ENCODE results near the gene CORO2B.
"Not testable (repeated sequence)": the region's sequence is repeated elsewhere in the genome, so short reads cannot be mapped to it uniquely, and the experiment has no call there.

Gene CORO2B

DNA sequence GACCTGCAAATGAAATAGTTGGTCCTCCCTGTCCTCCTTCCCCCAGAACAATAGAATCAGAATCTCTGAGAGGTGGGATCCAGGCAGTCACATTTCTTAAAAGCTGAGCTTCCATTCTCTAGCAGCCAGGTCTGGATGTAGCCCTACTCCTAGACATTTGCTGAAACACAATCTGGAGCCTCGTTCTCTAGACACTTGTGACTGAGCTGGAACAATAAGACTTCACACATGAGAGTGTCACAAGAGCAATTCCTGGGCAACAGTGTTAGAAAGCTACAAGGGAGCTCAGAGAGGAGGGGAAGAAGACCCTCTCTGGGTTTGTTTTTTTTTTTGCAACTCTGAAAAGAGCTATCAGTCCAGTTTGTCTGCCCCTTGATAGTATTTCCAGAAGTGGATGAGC, 14.5 kb downstream of the CORO2B start:
- no peak for DNase-seq

DNA sequence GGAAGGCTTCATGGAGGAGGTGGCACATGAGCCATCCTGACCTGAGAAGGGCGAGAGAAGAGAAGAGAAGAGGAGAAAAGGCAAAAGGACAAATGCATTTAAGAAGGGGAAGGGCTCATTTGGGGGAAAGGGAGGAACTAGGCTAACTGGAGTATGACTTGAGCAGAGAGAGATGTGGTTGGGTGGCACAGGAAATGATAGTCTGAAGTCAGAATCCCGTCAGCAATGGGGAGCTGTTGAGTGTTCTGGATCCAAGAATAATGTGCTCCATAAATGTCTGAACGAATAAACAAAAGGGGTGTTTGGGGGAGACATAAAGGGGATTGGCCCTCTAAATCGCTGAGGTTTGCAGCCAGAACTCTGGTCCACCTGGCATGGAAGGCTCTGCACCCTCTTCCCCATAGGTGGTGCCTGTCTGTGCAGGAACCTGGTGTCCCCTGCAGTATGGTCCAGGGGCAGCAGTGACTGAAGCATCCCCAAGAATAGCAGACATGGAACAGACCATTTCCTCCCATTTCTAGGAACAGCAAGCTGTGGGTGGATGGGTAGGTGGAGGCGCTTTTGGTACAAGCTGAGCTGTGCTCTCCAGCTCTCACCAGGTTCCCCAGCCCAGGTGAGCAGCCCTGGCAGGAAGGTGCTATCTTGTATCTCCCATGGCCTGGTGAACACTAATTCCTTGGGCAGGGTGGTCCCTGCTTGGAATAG, 15.2 kb downstream of the CORO2B start:
- no peak for DNase-seq

DNA sequence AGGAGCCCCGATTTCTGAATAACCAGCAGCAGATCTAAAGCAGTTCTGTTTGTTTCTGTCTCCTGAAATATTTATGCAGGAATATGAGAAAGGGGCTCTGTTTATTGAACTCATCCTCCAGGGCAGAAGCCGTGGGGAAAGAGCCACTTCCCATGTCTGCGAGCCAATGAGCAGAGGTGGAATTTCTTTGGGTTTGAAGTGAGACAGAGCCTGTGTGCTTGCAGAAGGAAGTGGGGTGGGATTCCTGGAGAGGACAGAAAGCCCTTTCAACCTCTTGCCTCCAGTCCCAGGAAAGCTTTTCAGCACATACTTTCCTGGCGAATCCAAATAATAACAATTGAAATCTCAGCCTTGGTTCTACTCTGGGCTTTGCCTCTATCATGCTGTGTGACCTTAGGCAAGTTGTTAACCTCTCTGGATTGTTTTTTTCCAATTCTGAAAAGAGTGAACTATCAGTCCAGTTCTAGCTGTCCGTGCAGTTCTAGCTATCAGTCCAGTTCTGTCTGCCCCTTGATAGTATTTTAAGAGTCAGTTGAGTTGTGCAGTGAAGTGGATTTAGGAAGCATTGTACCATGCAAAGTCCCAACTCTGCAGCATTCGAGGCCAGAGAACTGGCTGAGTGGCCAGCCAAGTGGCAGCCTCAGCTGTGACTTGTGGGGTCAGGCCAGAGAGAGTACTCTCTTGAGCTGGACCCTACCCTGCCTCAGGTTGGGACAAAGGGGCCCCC, 15.9 kb downstream of the CORO2B start:
- no peak for DNase-seq

DNA sequence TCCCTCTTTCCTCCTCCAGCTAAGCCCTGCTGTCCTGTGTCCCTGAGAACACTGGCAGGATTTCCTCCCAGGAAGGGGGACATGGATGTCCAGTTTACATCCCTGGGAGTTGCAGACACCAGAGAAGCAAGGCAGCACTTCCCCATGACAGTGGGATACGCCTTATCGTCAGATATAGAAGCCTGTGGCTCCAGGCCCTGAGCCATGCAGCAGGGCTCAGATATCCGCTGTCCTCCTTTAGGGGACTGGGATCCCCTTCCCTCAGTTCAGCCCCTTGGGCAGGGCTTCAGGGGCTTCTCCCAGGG, 16.4 kb downstream of the CORO2B start:
- DNase-seq: no peak

DNA sequence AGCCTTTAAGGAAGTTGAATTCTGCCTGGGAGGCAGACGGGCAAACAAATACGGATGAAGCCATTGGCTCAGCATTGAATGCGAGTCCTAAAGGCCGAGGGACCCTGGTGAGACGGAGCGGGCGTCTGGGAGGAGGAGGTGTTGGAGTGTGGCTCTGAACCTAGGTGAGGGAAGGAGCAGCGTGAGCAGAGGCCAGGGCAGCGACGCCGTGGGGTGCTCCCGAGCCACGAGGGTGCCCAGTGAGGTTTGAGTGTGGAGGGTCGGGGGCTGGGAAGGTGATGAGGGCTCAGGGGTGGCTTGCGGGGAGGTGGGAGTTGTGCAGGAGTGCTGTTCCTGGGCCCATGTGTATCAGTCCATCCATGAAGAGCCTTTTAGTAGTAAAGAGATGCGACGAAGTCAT, 17.0 kb downstream of the CORO2B start:
- no peak for DNase-seq

DNA sequence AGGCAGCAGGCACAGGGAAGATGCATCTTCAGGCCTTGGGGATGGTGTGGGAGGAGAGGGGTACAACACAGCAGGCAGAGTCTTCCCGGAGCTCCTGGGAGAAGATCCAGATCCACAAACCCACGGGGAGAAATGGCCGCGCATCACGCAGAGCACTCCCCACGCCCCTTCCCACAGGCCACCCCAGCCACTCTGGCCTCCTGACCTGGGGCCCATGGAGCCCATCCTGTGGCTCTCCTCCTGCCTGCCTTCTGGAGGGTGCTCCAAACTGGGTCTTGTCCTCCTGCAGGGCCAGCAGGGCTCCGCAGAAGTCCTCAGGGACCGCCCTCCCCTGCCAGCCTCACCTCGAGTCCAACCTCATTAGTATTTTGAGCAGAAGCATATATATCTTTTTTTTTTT, 17.9 kb downstream of the CORO2B start:
- DNase-seq: no peak

DNA sequence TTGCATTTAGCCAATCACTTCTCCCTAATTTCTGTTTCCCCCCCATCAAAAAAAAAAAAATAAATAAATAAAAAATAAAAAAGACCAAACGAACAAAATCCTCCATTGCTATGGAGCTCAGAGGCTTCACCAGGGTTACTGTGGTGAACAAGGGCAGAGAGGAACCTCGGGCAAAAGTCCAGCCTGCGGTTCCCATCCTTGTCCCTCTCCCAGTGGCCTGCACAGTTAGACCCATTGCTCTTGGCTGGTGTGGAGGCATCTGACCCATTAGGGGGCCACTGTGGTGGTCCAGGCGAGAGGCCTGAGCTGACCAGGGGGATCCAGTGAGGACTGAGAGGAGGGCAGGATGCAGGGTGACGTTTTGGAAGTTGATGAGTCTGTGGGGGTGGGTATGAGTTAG, 18.8 kb downstream of the CORO2B start:
- DNase-seq: no peak

DNA sequence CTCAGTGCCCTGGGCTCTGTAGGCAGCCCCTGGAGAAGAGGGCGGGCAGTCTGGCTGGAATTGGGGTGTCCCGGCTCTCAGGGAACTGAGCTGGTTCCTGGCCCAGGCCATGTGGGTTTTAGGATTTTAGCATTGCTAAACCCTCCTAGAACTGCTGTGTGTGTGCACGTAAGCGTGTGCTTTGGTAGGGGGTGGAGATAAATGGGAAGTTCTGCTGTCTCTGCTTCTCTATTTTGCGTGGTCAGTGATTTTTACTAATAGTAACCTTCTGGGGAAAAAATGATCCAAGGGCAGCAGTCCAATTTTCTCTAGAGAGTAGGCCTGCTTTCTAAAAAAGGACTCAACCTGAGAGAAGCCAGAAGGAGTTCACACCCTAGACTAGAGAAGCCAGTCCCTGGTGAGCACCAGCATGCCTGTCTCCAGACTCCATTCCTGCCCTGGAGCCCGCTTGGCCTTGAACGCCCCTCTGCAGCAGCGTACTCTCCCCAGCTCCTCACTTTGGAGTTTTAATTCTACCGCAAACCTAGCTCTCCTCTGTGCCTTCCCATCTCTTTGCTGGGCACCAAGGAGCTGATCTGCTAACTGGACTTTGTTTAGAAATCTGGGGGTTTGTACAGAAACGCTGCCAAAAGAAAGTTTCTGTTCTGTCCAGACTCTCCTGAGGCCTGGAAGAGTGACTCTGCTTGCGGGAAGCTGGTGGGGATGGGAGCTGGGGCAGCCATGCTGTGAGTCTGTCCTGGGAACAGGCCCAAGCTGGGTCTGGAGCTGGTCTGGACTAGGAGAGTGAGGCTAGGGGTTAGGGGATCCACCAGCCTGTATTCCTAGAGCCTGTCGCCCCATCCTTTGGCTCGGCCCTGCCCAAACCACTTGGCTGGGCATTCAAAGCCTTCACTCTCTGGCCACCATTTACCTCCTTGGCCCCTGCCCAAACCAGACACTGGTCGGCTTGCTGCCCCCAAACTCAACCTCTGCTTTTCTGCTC, 19.7 kb downstream of the CORO2B start:
- DNase-seq: no peak

DNA sequence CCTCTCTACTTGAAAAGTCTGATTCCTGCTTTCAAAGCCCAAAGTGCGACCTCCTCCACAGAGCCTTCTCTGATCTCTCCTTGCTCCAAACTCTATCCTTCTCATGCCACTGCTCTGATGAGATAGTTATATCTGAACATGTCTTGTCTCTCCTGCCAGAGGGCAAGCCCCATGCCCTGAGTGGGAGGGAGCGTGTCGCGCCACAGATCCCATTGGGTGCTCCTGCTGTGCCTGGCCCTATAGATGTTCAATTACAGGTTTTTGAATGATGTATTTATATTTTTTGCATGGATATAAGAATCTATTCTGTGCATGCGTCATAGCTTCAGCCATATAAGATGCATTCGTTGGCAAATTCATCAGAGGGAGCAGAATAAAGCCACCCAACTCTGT, 20.4 kb downstream of the CORO2B start:
- no peak for DNase-seq

DNA sequence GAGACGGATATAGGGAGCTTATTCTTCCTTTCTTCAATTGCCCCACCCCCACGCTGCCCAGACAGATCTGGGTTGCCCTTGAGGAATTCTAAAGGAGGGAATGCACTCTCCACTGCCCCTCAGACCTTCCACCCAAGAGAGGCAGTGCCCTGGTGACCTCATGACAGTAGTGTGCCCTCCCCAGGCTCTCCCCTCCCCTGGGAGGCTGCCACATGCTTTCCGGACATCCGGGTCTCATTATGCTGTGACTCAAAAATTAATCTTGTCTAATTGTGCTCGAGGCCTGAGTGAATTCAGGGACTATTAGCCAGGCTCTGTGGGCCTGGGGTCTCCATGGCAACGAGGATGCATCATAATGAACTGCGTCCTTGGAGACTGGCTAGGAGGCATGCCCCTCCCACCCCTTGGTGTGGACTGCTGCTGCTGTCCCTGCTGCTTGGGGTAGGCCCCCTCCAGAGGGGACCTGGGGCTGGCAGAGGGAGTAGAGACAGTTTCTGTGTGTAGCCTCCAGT, 20.8 kb downstream of the CORO2B start:
- no peak for DNase-seq

DNA sequence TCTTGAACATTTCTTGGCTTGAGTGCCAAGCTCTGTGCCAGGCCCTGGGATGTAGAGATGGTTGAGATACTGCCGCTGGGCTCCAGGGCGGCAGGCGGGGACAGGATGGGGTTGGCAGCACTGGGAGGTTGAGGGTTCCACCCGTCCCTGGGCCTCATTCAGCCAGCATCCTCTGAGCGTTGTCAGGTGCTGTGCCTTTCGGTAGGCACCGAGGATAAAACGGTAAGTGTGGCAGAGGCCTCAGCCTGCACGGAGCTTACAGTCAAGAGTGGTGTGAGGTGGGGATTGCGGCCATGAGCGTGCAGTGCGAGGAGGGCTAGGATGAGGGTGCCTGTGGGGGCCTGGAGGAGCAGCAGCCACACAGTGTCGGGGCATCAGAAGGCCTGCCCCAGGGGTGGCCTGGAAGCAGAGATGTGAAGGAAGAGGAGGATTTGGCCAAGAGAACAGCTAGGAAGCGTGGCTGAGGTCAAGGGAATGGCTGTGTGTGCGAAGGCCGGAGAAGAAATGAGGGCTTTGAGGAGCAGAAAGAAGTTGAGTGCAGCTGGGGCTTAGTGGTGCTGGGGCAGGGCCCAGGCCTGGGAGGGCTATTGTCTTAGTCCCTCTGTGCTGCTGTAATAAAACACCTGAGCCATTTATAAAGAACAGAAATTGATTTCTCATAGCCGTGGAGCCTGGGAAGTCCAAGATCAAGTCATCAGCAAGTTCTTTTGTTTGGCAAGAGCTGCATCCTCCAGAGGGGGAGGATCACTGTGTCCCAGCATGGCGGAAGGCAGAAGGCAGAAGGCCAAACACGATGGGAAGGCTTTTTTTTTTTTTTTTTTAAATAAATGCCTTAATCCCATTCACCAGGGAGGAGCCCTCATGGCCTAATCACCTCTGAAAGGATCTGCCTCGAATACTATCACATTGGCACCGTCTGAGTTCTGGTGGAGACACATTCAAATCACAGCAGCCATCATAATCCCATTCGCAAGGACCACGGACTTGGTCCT, 22.7 kb downstream of the CORO2B start:
- no peak for DNase-seq

DNA sequence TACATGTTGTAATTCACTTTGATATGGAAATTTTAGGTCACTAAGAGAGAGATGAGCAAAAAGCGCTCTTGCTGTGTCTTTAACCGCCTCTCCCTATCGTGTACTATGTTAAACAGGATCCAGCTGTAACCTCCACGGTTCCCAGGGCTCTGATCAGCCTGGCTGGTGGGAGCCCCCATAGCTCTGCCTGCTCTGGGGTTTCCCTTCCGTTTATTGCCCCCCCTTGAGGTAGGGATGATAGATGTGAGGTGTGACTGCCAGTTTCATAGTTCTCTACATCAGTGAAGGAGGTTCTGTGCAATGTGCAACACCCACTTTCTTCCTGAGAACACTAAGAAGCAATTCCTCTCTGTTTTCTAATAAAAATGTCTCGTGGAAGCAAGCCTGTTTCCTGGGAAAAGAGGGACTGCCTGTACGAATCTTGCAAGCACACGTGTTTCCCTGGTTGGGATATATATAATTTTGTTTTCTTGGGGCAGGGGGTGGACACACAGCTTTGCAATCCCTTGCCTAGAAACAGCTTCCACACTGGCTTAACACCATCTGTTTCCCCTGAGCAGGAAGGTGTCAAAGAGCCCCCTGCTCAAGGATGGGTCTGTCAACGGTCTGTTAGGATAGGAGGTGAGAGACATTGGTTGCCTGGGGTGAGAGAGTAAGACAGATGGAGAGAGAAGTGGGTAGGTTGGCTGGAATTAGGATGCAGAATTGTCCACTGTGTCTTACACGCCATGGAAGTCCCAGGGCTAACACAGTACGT, 23.8 kb downstream of the CORO2B start:
- DNase-seq: no peak

DNA sequence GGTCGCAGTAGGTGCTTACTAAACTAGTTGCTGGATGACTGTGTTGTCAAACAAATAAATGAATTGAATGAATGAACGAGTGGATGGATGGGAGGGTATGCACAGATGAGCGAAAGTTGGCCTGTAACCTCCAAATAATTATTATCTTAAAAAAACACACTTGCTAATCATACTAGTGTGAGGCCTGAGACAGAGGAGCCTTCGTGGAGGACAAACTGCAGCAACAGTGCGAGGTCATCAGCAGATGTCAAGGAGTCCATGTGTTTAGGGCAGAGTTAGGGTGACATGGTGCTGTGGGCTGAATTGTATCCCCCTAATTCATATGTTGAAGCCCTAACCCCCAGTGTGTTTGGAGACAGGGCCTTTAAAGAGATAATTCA, 24.4 kb downstream of the CORO2B start:
- no peak for DNase-seq

DNA sequence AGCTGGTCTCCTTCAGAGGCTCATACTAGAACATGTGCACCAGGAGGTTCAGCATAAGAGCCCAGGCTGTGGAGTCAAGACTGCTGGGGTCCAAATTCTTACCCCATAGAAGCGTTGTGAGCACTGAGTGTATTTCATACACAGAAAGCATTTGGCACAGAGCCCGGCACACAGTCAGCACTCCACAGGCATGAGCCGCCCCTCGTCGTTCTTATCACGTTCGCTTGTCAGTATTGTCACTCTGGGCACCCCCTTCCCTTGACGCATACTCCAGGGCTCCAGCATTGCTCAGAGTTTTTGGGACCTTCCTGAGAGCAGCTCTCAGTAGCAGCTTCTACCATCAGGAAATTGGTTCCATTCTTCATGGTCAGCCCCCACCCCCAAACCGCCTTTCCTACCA, 25.2 kb downstream of the CORO2B start:
- DNase-seq: no peak

DNA sequence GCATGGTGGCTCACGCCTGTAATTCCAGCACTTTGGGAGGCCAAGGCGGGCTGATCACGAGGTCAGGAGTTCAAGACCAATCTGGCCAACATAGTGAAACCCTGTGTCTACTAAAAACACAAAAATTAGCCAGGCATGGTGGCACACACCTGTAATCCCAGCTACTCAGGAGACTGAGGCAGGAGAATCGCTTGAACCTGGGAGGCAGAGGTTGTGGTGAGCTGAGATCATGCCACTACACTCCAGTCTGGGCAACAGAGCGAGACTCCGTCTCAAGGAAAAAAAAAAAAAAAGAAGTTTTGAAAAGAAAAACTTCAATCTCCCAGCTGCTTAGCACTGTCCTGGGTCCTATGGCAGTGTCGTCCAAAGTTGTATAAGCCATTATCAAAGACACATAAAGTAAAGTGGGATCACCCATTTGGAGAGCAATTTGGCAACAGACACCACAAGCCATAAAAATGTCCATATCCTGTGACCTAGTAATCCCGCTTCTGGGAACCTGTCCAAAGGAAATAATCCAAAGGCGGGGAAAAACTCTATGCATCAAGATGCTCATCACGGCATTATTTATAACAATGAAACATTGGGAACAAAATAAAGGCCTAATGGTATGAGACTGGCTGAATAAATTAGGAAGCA, 26.2 kb downstream of the CORO2B start:
- DNase-seq: not testable (repeated sequence)

DNA sequence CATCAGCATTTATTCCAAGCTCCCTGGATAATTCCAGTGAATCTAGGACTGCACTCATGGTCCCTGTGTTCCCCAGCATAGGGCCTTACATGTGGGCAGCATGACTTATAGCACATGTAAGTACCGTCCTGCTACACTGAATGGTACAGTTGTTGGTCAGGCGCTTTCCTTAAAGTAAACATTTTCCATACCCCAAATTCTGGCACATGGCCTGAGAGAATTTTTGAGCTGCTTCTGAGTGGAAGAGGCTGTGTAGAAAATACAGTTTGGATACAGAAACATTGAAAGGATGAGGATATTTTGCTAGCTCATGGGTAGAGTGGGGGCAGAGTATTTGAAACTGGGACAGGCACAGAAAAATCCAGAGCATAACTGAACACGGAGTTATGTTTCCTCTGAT, 27.6 kb downstream of the CORO2B start:
- no peak for DNase-seq

DNA sequence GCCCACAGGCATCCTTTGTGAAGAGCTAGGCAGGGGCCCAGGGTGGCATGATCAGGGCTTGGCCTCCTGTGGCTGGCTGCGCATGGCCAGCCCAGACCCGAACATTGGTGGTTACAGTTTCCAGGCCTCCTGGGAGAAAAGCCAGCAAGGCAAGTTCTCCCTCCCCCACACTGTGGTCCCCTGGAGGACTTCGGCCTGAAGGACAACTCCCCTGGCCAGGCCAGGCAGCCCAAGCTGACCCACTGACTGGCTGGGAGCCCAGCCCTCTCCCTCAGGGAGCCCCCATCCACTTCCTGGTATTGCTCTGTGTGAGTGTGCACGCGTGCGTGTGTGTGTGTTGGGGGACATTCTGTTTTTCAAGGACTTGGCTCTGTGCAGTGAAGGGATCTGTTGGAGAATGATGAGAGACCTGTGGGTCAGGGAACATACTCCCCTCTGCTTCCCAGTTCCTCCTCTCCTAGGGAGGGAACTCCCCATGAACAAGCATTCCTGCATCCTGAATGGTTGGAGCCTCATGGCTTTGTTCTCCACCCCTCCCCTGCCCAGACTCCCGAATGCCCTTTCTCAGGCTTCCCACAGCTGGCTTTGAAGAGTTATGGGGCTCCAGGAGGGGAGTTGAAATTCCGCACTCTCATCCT, 29.5 kb downstream of the CORO2B start:
- DNase-seq: no peak

DNA sequence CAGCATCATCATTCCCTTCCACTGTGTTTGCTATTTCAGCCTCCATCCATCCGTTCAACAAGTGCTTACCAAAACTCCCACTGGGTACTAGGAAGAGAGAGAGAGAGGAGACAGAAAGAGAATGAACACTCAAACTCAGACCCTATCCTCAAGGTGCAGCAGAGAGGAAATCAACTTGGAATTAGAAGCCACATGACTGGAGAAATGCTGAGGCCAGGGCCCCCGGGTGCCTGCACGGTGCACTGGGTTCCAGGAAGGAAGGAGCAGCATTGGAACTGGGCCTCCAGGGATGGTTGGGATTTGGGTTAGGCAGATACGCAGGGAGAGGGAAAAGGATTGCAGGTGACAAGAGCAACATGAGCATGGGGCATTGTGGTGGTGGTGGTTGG, 30.0 kb downstream of the CORO2B start:
- DNase-seq: no peak

DNA sequence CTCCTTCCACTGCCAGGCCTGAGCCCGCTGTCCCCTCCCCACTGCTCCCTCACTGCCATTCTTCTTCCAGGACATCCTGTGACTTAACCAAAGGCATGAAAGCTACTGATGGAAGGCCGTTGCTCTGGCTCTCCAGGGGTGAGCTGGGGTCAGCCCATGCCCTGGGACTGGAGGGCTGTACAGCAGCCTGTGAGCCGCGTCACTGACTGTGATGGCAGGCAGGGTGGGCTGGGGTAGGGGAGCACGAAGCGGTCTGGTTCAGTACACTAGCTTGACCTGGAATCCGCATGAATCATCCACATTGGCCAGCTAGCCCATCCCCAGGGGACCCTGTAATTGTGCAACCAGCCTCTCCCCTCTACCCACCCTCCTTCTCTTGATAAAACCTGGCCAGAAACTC, 30.8 kb downstream of the CORO2B start:
- DNase-seq: no peak

DNA sequence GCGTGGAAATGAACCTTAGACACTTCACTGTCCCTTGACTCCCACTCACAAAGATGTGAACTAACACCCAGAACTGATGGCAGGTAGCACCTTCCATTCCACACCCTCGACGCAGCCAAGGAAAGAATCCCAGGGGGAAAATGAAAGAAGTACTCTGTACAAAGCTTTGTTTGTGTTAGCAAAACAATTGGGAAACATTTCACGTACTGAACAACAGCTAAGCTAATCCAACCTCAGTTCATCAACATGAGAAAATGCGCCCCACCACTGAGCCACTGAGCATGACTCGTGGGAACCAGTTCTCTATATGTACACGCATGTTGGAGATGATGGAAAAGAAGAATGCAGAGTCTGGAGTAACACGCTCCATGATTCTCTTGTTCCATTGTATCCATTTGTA, 32.0 kb downstream of the CORO2B start:
- no peak for DNase-seq

DNA sequence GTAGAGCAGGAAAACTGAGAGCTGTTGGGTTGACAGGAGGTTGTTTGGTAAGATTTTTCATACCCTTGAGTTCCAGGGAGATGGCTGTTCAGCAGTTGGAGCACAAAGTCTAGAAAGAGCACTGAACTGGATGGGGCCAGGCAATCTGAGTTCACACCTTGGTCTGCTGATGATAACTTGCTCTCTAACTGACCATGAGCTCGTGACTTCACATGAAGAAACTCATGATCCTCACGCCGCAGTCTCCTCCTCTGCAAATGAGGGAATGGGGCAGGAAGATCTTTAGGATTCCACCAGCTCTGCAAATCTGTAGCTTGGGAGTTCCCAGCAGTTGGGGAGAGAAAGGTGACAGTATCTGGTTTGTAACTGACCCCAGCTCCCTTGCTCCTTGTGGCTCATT, 33.7 kb downstream of the CORO2B start:
- no peak for DNase-seq

Measured in 8988T (cell line).